GM23338 (cell line): ENCODE measurements around the gene NUFIP2. TPM values are rescaled to one million over a fixed set of nuclear protein-coding genes. Genes with fewer than 3 reads are reported as not detected.
A peak's percentile ranks its signal among the peaks of the same experiment; 100 is the strongest.

Experiments
- ATAC-seq: fragments of 200-7000 bp; cut with Tn5 transposase; 3 replicates; pipeline ENCODE4 v1.9.1; 2020
- DNase-seq: peaks from one replicate; pipeline ENCODE4 v3.0.0-alpha.2; 2015; ENCODE audit warnings: low spot score
- H2AFZ ChIP-seq: fragments of 200-600 bp; sonication (generic); 2 replicates; pipeline ENCODE4 v1.8.0; 2016; ENCODE audit warnings: antibody characterized with exemption, mild to moderate bottlenecking, moderate library complexity
- H3F3A ChIP-seq: fragments of 200-600 bp; sonication (generic); replicated peaks from 2 replicates; pipeline ENCODE4 v1.8.0; 2017; ENCODE audit warnings: antibody characterized with exemption, mixed run types, low read depth
- H3K27ac ChIP-seq: fragments of 200-600 bp; sonication (generic); 2 replicates; pipeline ENCODE4 v1.6.1; 2016; ENCODE audit warnings: low read depth
- H3K27me3 ChIP-seq: fragments of 200-600 bp; sonication (generic); 2 replicates; pipeline ENCODE4 v1.8.0; 2016; ENCODE audit warnings: mild to moderate bottlenecking, mixed run types, moderate library complexity; ENCODE audit not compliant: insufficient read depth
- H3K36me3 ChIP-seq: fragments of 200-600 bp; sonication (generic); 2 replicates; pipeline ENCODE4 v1.8.0; 2016; ENCODE audit warnings: mild to moderate bottlenecking; ENCODE audit not compliant: insufficient read depth
- H3K4me1 ChIP-seq: fragments of 200-600 bp; sonication (generic); 2 replicates; pipeline ENCODE4 v1.8.0; 2016; ENCODE audit warnings: mild to moderate bottlenecking, moderate library complexity; ENCODE audit not compliant: insufficient read depth
- H3K4me2 ChIP-seq: fragments of 200-600 bp; sonication (generic); 2 replicates; pipeline ENCODE4 v1.7.1; 2017; ENCODE audit warnings: mixed run types
- H3K4me3 ChIP-seq: fragments of 200-600 bp; sonication (generic); 2 replicates; pipeline ENCODE4 v1.6.1; 2016; ENCODE audit warnings: mixed run types
- H3K79me2 ChIP-seq: fragments of 200-600 bp; sonication (generic); replicated peaks from 2 replicates; pipeline ENCODE4 v1.8.0; 2017; ENCODE audit warnings: mild to moderate bottlenecking; ENCODE audit not compliant: insufficient read depth
- H3K9me2 ChIP-seq: fragments of 200-600 bp; sonication (generic); 2 replicates; pipeline ENCODE4 v1.8.0; 2017; ENCODE audit not compliant: insufficient read depth
- H4K20me1 ChIP-seq: fragments of 200-600 bp; sonication (generic); replicated peaks from 2 replicates; pipeline ENCODE4 v1.8.0; 2017; ENCODE audit warnings: mild to moderate bottlenecking; ENCODE audit not compliant: insufficient read depth
- H3K27ac Mint-ChIP-seq: 2 replicates; pipeline ENCODE4 v1.8.0; 2020; ENCODE audit warnings: inconsistent platforms, mild to moderate bottlenecking, moderate library complexity, mixed read lengths
- H3K27me3 Mint-ChIP-seq: 3 replicates; pipeline ENCODE4 v1.8.0; 2022; ENCODE audit warnings: low read depth, mild to moderate bottlenecking, moderate library complexity, mixed read lengths, inconsistent platforms; ENCODE audit not compliant: insufficient read depth, poor library complexity
- H3K36me3 Mint-ChIP-seq: 3 replicates; pipeline ENCODE4 v1.8.0; 2021; ENCODE audit warnings: low read depth, mild to moderate bottlenecking, inconsistent platforms, moderate library complexity, mixed read lengths
- H3K4me1 Mint-ChIP-seq: 3 replicates; pipeline ENCODE4 v1.8.0; 2020; ENCODE audit warnings: mild to moderate bottlenecking, inconsistent platforms, mixed read lengths
- H3K4me3 Mint-ChIP-seq: 3 replicates; pipeline ENCODE4 v1.8.0; 2021; ENCODE audit warnings: moderate library complexity, mild to moderate bottlenecking, inconsistent platforms, mixed read lengths
- H3K9me3 Mint-ChIP-seq: 3 replicates; pipeline ENCODE4 v1.8.0; 2020; ENCODE audit warnings: moderate library complexity, mild to moderate bottlenecking, inconsistent platforms, mixed read lengths
- CREB1 ChIP-seq: fragments of 250-450 bp; sonication (Bioruptor Pico); IDR thresholded peaks from 2 replicates; pipeline ENCODE4 v1.5.0; 2020; ENCODE audit warnings: low read depth, mild to moderate bottlenecking, moderate library complexity
- EZH2 ChIP-seq: fragments of 200-600 bp; sonication (generic); IDR thresholded peaks from one replicate; pipeline ENCODE4 v1.8.0; 2017; ENCODE audit warnings: antibody characterized with exemption, mild to moderate bottlenecking, low read depth; ENCODE audit not compliant: unreplicated experiment
- EZH2phosphoT487 ChIP-seq: fragments of 200-600 bp; sonication (generic); IDR thresholded peaks from one replicate; pipeline ENCODE4 v1.8.1; 2018; ENCODE audit warnings: antibody characterized with exemption; ENCODE audit not compliant: unreplicated experiment
- POLR2AphosphoS5 ChIP-seq: IDR thresholded peaks from 2 replicates; pipeline ENCODE4 v1.6.1; 2016; ENCODE audit warnings: antibody characterized with exemption, low read depth
- ZNF114 ChIP-seq: fragments of 250-450 bp; sonication (Bioruptor Pico); IDR thresholded peaks from 2 replicates; pipeline ENCODE4 v1.5.0; 2020; ENCODE audit warnings: mild to moderate bottlenecking, moderate library complexity
- polyA plus RNA-seq: library from polyadenylated mRNA; unstranded; fragments of >200 nt; fragmentation: Nextera tagmentation; extraction: Ambion mirVana; gene quantifications from 2 replicates; pipeline ENCODE4 v1.2.1, GENCODE V29; 2016
- total RNA-seq: library from RNA; depleted of rRNA; stranded (reverse); fragments of >200 nt; shearing (Covaris generic); gene quantifications from 2 replicates; pipeline ENCODE4 v1.2.3, GENCODE V29; 2014
- TF ChIP-seq, protein P1 (sequence below): fragments of 250-450 bp; sonication (Bioruptor Pico); IDR thresholded peaks from 2 replicates; pipeline ENCODE4 v1.5.0; 2020; ENCODE audit warnings: mild to moderate bottlenecking, moderate library complexity
- TF ChIP-seq, protein P2 (sequence below), 2 experiments: fragments of 200-600 bp in 1 of 2; sonication (generic) in 1 of 2; conservative IDR thresholded peaks; 2 replicates each; pipeline versions ENCODE4 v1.5.1 to v1.6.1; 2016 to 2017; ENCODE audit warnings: antibody characterized with exemption in 2 of 2, low read depth in 2 of 2, mild to moderate bottlenecking in 2 of 2, moderate library complexity in 1 of 2
- TF ChIP-seq, protein P3 (sequence below): IDR thresholded peaks from one replicate; pipeline ENCODE4 v1.6.1; 2018; ENCODE audit warnings: antibody characterized with exemption; ENCODE audit not compliant: unreplicated experiment

The NUFIP2 gene
- total and polyA plus RNA-seq, 2 experiments from 2014 or later = 22.2 to 88.5 TPM

DNA sequence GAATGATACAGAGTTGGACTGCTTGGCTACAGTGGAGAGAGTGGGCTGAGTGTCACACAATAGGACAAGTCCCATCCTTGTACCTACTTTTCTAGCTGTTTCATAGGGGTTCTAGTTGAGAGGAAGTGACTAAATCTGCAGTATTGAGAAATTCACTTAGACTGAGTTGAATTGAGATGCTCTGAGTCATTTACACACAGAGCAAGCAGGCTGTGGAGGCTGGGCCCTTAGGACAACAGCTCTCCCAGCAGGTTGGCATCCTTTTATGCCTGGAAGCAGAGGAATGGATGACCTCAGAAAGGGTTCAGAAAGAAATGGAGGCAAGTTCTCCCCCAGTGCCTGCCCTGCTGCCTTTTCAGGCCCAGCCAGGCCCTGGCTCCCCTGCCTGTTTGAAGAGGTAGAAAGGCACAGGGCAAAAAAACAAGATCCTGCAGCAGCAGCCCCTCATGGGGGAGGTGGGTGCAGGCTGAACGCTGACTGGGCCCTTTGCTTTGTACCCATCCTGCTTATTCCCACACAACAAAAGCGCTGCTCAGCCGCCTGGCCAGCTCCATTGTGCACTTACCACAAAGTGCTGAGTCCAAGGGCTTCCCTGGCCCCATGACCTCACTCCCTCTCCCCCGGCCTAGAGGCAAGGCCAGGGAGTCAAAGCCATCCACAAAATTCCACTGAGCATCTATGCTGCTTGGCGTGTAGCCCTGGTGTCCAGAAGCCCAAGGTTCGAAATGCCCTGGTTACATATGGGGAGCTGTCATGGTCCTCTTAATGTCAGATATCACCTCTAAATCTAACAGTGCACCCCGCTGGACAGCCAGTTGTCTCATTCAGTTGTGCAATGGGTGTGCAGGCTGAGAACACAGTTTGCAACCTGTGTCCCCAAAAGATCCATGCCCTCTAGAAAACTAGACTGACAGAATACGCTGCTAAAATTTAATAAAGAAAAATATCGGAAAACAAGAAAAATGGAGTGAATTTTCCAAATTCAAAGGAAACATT is 52.7 kb downstream of the NUFIP2 start:
- peak overlapping the region; percentile 94 for H2AFZ ChIP-seq
- no peak overlapping the region for H3K4me3 Mint-ChIP-seq
- TF ChIP-seq POLR2AphosphoS5 = no peak
- TF ChIP-seq, protein P1, sequence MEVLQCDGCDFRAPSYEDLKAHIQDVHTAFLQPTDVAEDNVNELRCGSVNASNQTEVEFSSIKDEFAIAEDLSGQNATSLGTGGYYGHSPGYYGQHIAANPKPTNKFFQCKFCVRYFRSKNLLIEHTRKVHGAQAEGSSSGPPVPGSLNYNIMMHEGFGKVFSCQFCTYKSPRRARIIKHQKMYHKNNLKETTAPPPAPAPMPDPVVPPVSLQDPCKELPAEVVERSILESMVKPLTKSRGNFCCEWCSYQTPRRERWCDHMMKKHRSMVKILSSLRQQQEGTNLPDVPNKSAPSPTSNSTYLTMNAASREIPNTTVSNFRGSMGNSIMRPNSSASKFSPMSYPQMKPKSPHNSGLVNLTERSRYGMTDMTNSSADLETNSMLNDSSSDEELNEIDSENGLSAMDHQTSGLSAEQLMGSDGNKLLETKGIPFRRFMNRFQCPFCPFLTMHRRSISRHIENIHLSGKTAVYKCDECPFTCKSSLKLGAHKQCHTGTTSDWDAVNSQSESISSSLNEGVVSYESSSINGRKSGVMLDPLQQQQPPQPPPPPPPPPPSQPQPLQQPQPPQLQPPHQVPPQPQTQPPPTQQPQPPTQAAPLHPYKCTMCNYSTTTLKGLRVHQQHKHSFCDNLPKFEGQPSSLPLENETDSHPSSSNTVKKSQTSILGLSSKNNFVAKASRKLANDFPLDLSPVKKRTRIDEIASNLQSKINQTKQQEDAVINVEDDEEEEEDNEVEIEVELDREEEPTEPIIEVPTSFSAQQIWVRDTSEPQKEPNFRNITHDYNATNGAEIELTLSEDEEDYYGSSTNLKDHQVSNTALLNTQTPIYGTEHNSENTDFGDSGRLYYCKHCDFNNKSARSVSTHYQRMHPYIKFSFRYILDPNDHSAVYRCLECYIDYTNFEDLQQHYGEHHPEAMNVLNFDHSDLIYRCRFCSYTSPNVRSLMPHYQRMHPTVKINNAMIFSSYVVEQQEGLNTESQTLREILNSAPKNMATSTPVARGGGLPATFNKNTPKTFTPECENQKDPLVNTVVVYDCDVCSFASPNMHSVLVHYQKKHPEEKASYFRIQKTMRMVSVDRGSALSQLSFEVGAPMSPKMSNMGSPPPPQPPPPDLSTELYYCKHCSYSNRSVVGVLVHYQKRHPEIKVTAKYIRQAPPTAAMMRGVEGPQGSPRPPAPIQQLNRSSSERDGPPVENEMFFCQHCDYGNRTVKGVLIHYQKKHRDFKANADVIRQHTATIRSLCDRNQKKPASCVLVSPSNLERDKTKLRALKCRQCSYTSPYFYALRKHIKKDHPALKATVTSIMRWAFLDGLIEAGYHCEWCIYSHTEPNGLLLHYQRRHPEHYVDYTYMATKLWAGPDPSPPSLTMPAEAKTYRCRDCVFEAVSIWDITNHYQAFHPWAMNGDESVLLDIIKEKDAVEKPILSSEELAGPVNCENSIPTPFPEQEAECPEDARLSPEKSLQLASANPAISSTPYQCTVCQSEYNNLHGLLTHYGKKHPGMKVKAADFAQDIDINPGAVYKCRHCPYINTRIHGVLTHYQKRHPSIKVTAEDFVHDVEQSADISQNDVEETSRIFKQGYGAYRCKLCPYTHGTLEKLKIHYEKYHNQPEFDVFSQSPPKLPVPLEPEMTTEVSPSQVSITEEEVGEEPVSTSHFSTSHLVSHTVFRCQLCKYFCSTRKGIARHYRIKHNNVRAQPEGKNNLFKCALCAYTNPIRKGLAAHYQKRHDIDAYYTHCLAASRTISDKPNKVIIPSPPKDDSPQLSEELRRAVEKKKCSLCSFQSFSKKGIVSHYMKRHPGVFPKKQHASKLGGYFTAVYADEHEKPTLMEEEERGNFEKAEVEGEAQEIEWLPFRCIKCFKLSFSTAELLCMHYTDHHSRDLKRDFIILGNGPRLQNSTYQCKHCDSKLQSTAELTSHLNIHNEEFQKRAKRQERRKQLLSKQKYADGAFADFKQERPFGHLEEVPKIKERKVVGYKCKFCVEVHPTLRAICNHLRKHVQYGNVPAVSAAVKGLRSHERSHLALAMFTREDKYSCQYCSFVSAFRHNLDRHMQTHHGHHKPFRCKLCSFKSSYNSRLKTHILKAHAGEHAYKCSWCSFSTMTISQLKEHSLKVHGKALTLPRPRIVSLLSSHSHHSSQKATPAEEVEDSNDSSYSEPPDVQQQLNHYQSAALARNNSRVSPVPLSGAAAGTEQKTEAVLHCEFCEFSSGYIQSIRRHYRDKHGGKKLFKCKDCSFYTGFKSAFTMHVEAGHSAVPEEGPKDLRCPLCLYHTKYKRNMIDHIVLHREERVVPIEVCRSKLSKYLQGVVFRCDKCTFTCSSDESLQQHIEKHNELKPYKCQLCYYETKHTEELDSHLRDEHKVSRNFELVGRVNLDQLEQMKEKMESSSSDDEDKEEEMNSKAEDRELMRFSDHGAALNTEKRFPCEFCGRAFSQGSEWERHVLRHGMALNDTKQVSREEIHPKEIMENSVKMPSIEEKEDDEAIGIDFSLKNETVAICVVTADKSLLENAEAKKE (CRISPR knock-in tag) = no peak
- TF ChIP-seq, protein P2, sequence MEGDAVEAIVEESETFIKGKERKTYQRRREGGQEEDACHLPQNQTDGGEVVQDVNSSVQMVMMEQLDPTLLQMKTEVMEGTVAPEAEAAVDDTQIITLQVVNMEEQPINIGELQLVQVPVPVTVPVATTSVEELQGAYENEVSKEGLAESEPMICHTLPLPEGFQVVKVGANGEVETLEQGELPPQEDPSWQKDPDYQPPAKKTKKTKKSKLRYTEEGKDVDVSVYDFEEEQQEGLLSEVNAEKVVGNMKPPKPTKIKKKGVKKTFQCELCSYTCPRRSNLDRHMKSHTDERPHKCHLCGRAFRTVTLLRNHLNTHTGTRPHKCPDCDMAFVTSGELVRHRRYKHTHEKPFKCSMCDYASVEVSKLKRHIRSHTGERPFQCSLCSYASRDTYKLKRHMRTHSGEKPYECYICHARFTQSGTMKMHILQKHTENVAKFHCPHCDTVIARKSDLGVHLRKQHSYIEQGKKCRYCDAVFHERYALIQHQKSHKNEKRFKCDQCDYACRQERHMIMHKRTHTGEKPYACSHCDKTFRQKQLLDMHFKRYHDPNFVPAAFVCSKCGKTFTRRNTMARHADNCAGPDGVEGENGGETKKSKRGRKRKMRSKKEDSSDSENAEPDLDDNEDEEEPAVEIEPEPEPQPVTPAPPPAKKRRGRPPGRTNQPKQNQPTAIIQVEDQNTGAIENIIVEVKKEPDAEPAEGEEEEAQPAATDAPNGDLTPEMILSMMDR (conservative IDR thresholded peaks at IDR 0.05; ENCODE audit: low read depth in 2 of 2) = peak in 1 of 2 experiments; percentile 45; a peak in 2 of 4 replicates
- TF ChIP-seq, protein P3, sequence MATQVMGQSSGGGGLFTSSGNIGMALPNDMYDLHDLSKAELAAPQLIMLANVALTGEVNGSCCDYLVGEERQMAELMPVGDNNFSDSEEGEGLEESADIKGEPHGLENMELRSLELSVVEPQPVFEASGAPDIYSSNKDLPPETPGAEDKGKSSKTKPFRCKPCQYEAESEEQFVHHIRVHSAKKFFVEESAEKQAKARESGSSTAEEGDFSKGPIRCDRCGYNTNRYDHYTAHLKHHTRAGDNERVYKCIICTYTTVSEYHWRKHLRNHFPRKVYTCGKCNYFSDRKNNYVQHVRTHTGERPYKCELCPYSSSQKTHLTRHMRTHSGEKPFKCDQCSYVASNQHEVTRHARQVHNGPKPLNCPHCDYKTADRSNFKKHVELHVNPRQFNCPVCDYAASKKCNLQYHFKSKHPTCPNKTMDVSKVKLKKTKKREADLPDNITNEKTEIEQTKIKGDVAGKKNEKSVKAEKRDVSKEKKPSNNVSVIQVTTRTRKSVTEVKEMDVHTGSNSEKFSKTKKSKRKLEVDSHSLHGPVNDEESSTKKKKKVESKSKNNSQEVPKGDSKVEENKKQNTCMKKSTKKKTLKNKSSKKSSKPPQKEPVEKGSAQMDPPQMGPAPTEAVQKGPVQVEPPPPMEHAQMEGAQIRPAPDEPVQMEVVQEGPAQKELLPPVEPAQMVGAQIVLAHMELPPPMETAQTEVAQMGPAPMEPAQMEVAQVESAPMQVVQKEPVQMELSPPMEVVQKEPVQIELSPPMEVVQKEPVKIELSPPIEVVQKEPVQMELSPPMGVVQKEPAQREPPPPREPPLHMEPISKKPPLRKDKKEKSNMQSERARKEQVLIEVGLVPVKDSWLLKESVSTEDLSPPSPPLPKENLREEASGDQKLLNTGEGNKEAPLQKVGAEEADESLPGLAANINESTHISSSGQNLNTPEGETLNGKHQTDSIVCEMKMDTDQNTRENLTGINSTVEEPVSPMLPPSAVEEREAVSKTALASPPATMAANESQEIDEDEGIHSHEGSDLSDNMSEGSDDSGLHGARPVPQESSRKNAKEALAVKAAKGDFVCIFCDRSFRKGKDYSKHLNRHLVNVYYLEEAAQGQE = no peak
- no peak for TF ChIP-seq EZH2phosphoT487
- TF ChIP-seq EZH2 = no peak
- no peak for TF ChIP-seq ZNF114
- no peak for TF ChIP-seq CREB1 (CRISPR knock-in tag)

More for the DNA sequence above, 52.7 kb downstream of the NUFIP2 start:
- no peaks in the 10 kb centered on the region for H3F3A ChIP-seq
- H3K4me1 ChIP-seq = peaks cover 21% of the 10 kb centered on the region
- H3K9me3 Mint-ChIP-seq = no peaks in the 10 kb centered on the region
- no peaks in the 10 kb centered on the region for H4K20me1 ChIP-seq
- peak; percentile 58 for DNase-seq
- H3K79me2 ChIP-seq = no peaks in the 10 kb centered on the region
- no peaks in the 10 kb centered on the region for H3K27me3 Mint-ChIP-seq
- H3K27me3 ChIP-seq = no peaks in the 10 kb centered on the region
- peak; percentile 84 for ATAC-seq
- H3K36me3 Mint-ChIP-seq = no peaks in the 10 kb centered on the region
- no peaks in the 10 kb centered on the region for H3K9me2 ChIP-seq
- peaks cover 17% of the 10 kb centered on the region for H3K4me1 Mint-ChIP-seq
- H3K27ac Mint-ChIP-seq = peak overlapping the region; percentile 71
- peak overlapping the region; percentile 50; the same call in 1 of the 2 replicates for H3K27ac ChIP-seq
- H3K36me3 ChIP-seq = no peaks in the 10 kb centered on the region
- H3K4me3 ChIP-seq = no peak overlapping the region
- H3K4me2 ChIP-seq = peak overlapping the region; percentile 30; the same call in 1 of the 2 replicates
